Coronary artery (tissue), 2 donors: Measurements from ENCODE around the gene STAT6.
A peak's percentile ranks its signal among the peaks of the same experiment; 100 is the strongest.

Experiments used
- DNase-seq: peaks from one replicate; pipeline ENCODE4 v3.0.0-alpha.2; 2017; ENCODE audit warnings: low spot score
- H3K27ac ChIP-seq, 2 donors: fragments of 200-600 bp; sonication (generic); one replicate each; pipeline ENCODE4 v1.5.1; 2016 to 2019
- H3K4me3 ChIP-seq: fragments of 200-600 bp; sonication (generic); 2 replicates; pipeline ENCODE4 v1.5.1; 2016; ENCODE audit warnings: mild to moderate bottlenecking, moderate library complexity
- TF ChIP-seq, protein P1 (sequence below): fragments of 200-600 bp; sonication (generic); IDR thresholded peaks from one replicate; pipeline ENCODE4 v1.5.1; 2019; ENCODE audit warnings: antibody characterized with exemption

The STAT6 gene

DNA sequence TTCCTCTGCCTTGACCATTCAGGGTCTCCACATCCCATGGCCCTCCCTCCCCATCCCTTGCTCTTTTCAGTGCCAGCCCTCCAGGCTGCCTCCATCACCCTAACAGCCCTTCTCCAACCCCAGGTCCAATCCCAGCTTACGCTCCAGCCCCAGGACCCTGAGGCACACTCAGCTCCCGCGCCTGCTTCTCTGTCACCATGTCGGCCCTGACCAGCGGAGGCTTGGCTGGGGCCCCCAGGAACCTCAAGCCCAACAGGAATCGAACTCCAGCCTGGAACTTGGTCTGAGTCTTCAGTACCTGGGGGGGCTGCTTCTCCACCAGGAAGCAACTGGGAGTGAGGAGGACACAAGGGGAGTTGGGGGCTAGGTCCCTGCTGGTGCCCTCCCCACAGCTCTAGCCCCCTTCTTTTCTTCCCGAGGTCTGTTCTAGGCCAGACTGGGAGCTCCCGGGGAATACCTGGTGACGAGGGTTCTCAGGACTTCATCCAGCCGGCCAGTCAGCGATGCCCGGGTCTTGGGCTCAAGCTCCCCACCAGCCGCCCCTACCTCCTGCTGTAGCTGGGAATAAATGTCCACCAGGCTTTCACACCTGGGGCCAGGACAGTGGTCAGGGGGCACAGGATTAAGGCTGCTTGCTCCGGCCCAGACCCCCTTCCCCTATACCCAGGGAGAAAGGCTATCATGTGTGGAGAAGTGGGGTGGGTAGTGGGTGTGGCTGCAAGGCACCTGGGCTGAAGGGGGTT is 6.0 kb downstream of the STAT6 start:
- TF ChIP-seq, protein P1, sequence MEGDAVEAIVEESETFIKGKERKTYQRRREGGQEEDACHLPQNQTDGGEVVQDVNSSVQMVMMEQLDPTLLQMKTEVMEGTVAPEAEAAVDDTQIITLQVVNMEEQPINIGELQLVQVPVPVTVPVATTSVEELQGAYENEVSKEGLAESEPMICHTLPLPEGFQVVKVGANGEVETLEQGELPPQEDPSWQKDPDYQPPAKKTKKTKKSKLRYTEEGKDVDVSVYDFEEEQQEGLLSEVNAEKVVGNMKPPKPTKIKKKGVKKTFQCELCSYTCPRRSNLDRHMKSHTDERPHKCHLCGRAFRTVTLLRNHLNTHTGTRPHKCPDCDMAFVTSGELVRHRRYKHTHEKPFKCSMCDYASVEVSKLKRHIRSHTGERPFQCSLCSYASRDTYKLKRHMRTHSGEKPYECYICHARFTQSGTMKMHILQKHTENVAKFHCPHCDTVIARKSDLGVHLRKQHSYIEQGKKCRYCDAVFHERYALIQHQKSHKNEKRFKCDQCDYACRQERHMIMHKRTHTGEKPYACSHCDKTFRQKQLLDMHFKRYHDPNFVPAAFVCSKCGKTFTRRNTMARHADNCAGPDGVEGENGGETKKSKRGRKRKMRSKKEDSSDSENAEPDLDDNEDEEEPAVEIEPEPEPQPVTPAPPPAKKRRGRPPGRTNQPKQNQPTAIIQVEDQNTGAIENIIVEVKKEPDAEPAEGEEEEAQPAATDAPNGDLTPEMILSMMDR = no peak
- no peak overlapping the region for H3K27ac ChIP-seq
- no peak overlapping the region for H3K4me3 ChIP-seq
- DNase-seq = no peak

DNA sequence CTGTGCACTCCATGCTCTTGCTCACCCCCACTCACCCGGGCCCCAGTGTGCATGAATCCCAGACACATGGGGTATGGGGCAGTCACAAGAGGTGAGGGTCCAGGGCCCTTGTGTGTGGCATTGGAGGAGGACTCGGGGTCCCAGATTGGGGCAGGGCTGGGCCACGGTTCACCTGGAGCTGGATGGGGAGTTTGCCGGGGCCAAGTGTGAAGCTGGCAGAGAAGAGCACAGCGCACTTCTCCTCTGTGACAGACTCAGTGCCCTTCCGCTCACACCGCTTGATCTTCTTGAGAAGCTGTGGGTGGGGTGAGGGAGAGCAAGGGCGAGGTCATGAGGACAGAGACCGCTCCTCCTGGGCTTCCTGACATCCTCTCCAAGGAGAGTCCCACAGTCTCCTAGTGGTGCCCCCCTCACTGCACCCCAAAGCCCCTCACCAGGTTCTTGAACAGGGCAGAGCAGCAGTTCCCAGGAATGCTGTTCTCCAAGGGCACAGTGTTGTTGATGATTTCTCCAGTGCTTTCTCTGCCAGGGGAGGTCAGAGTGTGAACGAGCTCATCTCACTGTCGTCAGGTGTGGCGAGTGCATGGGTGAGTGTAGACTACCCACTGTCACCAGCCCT is 6.8 kb downstream of the STAT6 start:
- no peak overlapping the region for H3K4me3 ChIP-seq
- TF ChIP-seq, protein P1 = no peak
- H3K27ac ChIP-seq = no peak overlapping the region
- no peak for DNase-seq

DNA sequence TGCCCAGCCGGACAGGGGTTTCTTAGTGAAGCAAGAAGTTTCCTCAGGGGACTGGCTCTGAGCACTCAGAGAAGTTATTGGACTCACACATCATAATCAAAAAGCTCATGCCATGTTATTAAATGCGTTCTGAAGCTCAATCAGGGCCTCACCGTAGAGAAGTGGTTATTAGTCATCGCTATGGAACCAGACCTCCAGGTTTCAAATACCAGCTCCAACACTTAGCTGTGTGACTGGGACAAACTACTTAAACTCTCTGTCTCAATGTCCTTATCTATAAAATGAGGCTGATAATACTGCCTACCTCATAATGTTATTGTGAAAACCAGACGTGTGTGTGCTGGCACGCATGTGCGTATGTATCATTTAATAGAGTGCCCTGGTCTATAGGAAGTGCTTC is 7.3 kb downstream of the STAT6 start:
- Histone ChIP-seq H3K4me3 (no peak overlapping the region), H3K27ac (no peak overlapping the region)
- no peak for DNase-seq
- TF ChIP-seq, protein P1 = no peak

DNA sequence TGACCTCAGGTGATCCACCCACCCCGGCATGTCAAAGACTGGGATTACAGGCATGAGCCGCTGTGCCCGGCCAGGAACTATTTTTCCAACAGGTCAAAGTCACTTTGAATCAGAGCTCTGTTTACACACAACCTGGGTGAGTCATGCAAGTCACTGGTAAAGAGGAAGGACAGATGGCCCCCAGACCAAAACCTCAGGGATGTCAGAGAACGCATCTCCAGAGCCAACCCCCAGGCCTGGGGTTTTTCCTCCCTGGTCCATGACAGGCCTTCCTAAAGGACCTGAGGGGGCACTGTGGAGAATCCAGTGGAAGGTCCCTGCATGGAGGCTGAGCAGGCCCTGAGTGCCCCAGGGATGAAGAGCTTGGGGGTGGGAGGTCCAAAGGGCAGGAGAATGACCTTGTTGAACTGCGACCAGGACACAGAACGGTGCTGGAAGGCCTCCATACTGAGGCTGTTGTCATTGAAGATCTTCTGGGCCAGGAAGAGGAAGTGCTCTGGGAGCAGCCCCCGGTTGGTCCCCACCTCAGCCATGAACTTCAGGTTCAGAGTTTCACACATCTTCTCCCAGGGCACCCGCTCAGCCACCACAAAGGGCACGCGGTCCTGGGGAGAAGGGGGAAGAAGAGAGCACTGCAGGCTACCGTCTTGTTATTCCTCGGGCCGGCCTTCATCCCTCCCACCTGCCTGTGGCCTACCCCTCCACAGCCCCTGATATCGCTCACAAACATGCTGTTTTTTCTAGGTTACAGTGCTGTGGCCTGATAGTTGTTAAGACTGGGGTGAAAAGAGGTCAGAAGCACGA is 9.1 kb downstream of the STAT6 start:
- TF ChIP-seq, protein P1 = no peak
- Histone ChIP-seq H3K4me3 (no peak overlapping the region), H3K27ac (peak overlapping the region in 1 of 2 donors; percentile 24)
- no peak for DNase-seq

DNA sequence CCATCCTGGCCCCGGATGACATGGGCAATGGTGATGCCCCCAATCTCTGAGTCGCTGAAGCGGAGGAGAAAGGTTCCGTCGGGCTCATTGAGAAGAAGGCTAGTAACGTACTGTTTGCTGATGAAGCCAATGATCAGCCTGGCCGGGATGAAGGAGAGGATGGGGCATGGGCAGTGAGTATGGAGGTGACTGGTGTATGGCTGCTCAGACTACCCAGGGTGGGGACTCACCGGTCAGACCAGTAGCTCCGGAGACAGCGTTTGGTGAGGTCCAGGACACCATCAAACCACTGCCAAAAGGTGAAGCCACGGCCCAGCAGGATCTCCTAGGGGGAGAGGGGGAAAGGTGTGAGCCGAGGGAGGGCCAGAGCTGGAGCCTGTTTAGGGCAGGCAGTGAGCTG is 11.4 kb downstream of the STAT6 start:
- no peak overlapping the region for H3K27ac ChIP-seq
- no peak for DNase-seq
- H3K4me3 ChIP-seq = no peak overlapping the region
- TF ChIP-seq, protein P1 = no peak

DNA sequence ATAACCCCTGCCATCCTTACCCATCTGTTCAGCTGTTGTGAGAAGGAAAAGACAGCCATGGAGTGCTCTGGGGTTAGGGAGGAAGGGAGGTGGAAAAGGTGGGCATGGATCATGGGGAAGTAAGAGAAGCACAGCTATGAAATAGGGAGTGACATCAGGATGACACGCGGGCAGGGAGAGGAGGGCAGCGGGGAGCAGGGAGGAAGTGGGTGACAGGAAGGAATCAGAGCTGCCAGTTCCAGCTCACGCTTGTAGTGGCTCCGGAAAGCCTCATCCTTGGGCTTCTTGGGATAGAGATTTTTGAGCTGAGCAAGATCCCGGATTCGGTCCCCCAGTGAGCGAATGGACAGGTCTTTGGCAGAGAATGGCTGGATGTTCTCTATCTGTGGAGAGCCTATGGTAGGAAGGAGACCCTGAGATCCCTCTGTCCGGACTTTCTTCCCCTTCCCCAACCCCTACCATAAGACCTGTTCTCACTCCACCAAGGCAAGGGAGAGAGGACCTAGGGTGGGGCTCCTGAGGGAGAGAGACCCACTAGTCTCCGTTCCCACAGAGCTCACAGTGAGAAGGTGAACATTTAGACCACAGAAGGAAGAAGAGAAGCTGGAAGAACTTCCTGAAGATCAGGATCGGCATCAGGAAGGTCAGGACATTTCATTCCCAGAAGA is 12.0 kb downstream of the STAT6 start:
- no peak overlapping the region for H3K4me3 ChIP-seq
- TF ChIP-seq, protein P1 = no peak
- no peak for DNase-seq
- peak overlapping the region in 1 of 2 donors; percentile 41 for H3K27ac ChIP-seq
